ENCODE data around the gene ADA.

ADA gene

GRCh38 chr20:44576297-44576696 lies 75.2 kb downstream of the ADA start:
- TF ChIP-seq ZNF70 (CRISPR knock-in tag; IDR thresholded peaks at IDR 0.05): no peak
- no peak for TF ChIP-seq CREB5 (CRISPR knock-in tag; IDR thresholded peaks at IDR 0.05; ENCODE audit: low read depth)
- TF ChIP-seq ZFP3 (CRISPR knock-in tag; IDR thresholded peaks at IDR 0.05): no peak
- no peak for TF ChIP-seq PATZ1 (CRISPR knock-in tag; IDR thresholded peaks at IDR 0.05; ENCODE audit: borderline replicate concordance)
- TF ChIP-seq, protein P1, sequence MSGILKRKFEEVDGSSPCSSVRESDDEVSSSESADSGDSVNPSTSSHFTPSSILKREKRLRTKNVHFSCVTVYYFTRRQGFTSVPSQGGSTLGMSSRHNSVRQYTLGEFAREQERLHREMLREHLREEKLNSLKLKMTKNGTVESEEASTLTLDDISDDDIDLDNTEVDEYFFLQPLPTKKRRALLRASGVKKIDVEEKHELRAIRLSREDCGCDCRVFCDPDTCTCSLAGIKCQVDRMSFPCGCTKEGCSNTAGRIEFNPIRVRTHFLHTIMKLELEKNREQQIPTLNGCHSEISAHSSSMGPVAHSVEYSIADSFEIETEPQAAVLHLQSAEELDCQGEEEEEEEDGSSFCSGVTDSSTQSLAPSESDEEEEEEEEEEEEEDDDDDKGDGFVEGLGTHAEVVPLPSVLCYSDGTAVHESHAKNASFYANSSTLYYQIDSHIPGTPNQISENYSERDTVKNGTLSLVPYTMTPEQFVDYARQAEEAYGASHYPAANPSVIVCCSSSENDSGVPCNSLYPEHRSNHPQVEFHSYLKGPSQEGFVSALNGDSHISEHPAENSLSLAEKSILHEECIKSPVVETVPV (CRISPR knock-in tag; IDR thresholded peaks at IDR 0.05): no peak
- no peak for TF ChIP-seq BACH2 (CRISPR knock-in tag; IDR thresholded peaks at IDR 0.05; ENCODE audit: borderline replicate concordance)
- no peak for TF ChIP-seq CSDC2 (CRISPR knock-in tag; IDR thresholded peaks at IDR 0.05)
- TF ChIP-seq TCF4 (CRISPR knock-in tag; IDR thresholded peaks at IDR 0.05; ENCODE audit: borderline replicate concordance): no peak
- no peak for TF ChIP-seq SNAI2 (CRISPR knock-in tag; IDR thresholded peaks at IDR 0.05)
- TF ChIP-seq RARB (CRISPR knock-in tag; IDR thresholded peaks at IDR 0.05): no peak
- no peak for TF ChIP-seq ZFP30 (CRISPR knock-in tag; IDR thresholded peaks at IDR 0.05)
- no peak for TF ChIP-seq ZNF8 (CRISPR knock-in tag; IDR thresholded peaks at IDR 0.05)
- TF ChIP-seq TOX (CRISPR knock-in tag; IDR thresholded peaks at IDR 0.05; ENCODE audit: borderline replicate concordance): no peak
- no peak for TF ChIP-seq ESRRG (CRISPR knock-in tag; IDR thresholded peaks at IDR 0.05)
- no peak for TF ChIP-seq ZC3H10 (CRISPR knock-in tag; IDR thresholded peaks at IDR 0.05)
- TF ChIP-seq PPARA (CRISPR knock-in tag; IDR thresholded peaks at IDR 0.05; ENCODE audit: borderline replicate concordance): no peak
- peak; percentile 34 for ATAC-seq

DNA sequence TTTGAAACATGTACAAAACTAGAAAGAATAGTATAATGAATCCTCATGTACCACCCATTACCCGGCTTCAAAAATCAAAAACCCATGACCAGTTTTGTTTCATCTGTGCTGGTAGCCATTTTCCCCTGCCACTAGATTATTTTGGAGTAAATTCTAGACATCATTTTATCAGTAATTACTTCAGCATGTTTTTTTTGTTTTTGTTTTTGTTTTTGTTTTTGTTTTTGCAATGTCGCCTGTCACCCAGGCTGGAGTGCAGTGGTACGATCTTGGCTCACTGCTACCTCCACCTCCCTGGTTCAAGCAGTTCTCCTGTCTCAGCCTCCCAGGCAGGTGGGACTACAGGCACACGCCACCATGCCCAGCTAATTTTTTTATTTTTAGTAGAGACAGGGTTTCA lies 77.1 kb downstream of the ADA start:
- no peak for ATAC-seq
- TF ChIP-seq PPARA (CRISPR knock-in tag; IDR thresholded peaks at IDR 0.05; ENCODE audit: borderline replicate concordance) (no peak), GLIS3 (CRISPR knock-in tag; IDR thresholded peaks at IDR 0.05) (no peak), CREB5 (CRISPR knock-in tag; IDR thresholded peaks at IDR 0.05; ENCODE audit: low read depth) (no peak), ZC3H10 (CRISPR knock-in tag; IDR thresholded peaks at IDR 0.05) (no peak), ISL1 (CRISPR knock-in tag; IDR thresholded peaks at IDR 0.05) (no peak), BACH2 (CRISPR knock-in tag; IDR thresholded peaks at IDR 0.05; ENCODE audit: borderline replicate concordance) (no peak), TCF4 (CRISPR knock-in tag; IDR thresholded peaks at IDR 0.05; ENCODE audit: borderline replicate concordance) (no peak)

DNA sequence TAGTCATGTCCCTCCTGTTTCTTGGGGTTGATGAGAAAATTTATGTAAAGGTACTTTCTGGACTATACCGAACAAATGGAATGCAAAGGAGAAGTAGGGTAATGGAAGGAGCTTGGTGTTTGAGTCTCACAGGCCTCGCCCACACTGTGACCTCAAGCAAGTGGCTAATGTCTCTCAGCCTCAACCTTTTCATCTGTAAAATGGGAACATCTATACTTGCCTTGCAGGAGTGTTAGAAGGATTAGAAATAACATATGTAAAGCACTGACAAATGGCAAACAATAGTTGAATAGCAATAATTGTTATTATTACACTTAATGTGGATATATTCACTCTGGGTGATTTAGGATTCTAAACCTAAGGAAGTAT lies 78.0 kb downstream of the ADA start:
- TF ChIP-seq ISL1 (CRISPR knock-in tag; IDR thresholded peaks at IDR 0.05): no peak
- TF ChIP-seq CREB5 (CRISPR knock-in tag; IDR thresholded peaks at IDR 0.05; ENCODE audit: low read depth): no peak
- TF ChIP-seq PATZ1 (CRISPR knock-in tag; IDR thresholded peaks at IDR 0.05; ENCODE audit: borderline replicate concordance): no peak
- 0 out of 2 replicates have a peak, but pooled peaks have one; percentile 38 for TF ChIP-seq POU6F1 (CRISPR knock-in tag; IDR thresholded peaks at IDR 0.05; ENCODE audit: borderline replicate concordance, low read depth)
- TF ChIP-seq, protein P1 (CRISPR knock-in tag; IDR thresholded peaks at IDR 0.05): no peak

More for the DNA sequence above, 78.0 kb downstream of the ADA start:
- ATAC-seq: no peak

Measured in SK-N-SH treated with all-trans-retinoic acid at 6 μM for 48 hours (cell line).